HFFc6 (cell line): ENCODE data around the gene RNF148. TPM values are rescaled to one million over a fixed set of nuclear protein-coding genes. Genes with fewer than 3 reads are reported as not detected.

ENCODE experiments used
- DNase-seq: peaks from one replicate; pipeline ENCODE4 v3.0.0-alpha.2; 2018
- H3K27ac Mint-ChIP-seq: 2 replicates; pipeline ENCODE4 v1.8.0; 2020; ENCODE audit warnings: mild to moderate bottlenecking, mixed read lengths
- H3K27me3 Mint-ChIP-seq: 2 replicates; pipeline ENCODE4 v1.8.0; 2021; ENCODE audit warnings: mild to moderate bottlenecking, moderate library complexity, mixed read lengths; ENCODE audit not compliant: insufficient read depth
- H3K36me3 Mint-ChIP-seq: 2 replicates; pipeline ENCODE4 v1.8.0; 2021; ENCODE audit warnings: low read depth, mixed read lengths
- H3K4me1 Mint-ChIP-seq: 2 replicates; pipeline ENCODE4 v1.8.0; 2020; ENCODE audit warnings: low read depth, mixed read lengths
- H3K4me3 Mint-ChIP-seq: 2 replicates; pipeline ENCODE4 v1.8.0; 2020; ENCODE audit warnings: mild to moderate bottlenecking, moderate library complexity, mixed read lengths
- H3K9me3 Mint-ChIP-seq: 2 replicates; pipeline ENCODE4 v1.8.0; 2020; ENCODE audit warnings: mild to moderate bottlenecking, mixed read lengths
- CTCF ChIP-seq: fragments of 200-600 bp; sonication (generic); IDR thresholded peaks from 2 replicates; pipeline ENCODE4 v1.5.0; 2021; ENCODE audit warnings: antibody characterized with exemption, mild to moderate bottlenecking
- total RNA-seq, 6 experiments: library from RNA; stranded (reverse); fragmentation: NEBNext Ultra II Directional; extraction: Animal tissue kit (Norgen Biotek cat#: 25700); gene quantifications; 2 replicates in 1 of 6; 3 replicates in 5 of 6; pipeline ENCODE4 v1.2.3, GENCODE V29; 2021

The RNF148 gene
- total RNA-seq, 6 experiments from 2014 or later = not detected

GRCh38 chr7:122738947-122739346 is 36.2 kb upstream of the RNF148 start:
- no peaks in the 10 kb centered on the region; the same call in 1 of the 2 replicates for H3K36me3 Mint-ChIP-seq
- H3K4me3 Mint-ChIP-seq = no peak overlapping the region
- no peak for DNase-seq
- H3K27me3 Mint-ChIP-seq = no peaks in the 10 kb centered on the region
- no peak for TF ChIP-seq CTCF
- no peaks in the 10 kb centered on the region for H3K4me1 Mint-ChIP-seq
- H3K9me3 Mint-ChIP-seq = peaks cover 32% of the 10 kb centered on the region
- no peak overlapping the region for H3K27ac Mint-ChIP-seq

- Mint-ChIP-seq H3K4me1 (no peaks in the 10 kb centered on the region), H3K36me3 (no peaks in the 10 kb centered on the region; the same call in 1 of the 2 replicates), H3K27me3 (no peaks in the 10 kb centered on the region), H3K4me3 (no peak overlapping the region), H3K9me3 (peaks cover 31% of the 10 kb centered on the region), H3K27ac (no peak overlapping the region)
- no peak for TF ChIP-seq CTCF
- DNase-seq = no peak
Measured at GRCh38 chr7:122736183-122736582, 33.5 kb upstream of the RNF148 start.

GRCh38 chr7:122727759-122728158 is 25.0 kb upstream of the RNF148 start:
- H3K9me3 Mint-ChIP-seq = peaks cover 11% of the 10 kb centered on the region
- no peaks in the 10 kb centered on the region for H3K4me1 Mint-ChIP-seq
- no peaks in the 10 kb centered on the region for H3K27me3 Mint-ChIP-seq
- no peak overlapping the region for H3K27ac Mint-ChIP-seq
- no peak for TF ChIP-seq CTCF
- H3K36me3 Mint-ChIP-seq = no peaks in the 10 kb centered on the region
- DNase-seq = no peak
- no peak overlapping the region for H3K4me3 Mint-ChIP-seq

- Mint-ChIP-seq H3K27me3 (no peaks in the 10 kb centered on the region), H3K9me3 (peaks cover 11% of the 10 kb centered on the region), H3K4me1 (no peaks in the 10 kb centered on the region), H3K27ac (no peak overlapping the region), H3K36me3 (no peaks in the 10 kb centered on the region), H3K4me3 (no peak overlapping the region)
- no peak for DNase-seq
- no peak for TF ChIP-seq CTCF
Measured at GRCh38 chr7:122727354-122727753, 24.6 kb upstream of the RNF148 start.

- no peak overlapping the region for H3K4me3 Mint-ChIP-seq
- no peaks in the 10 kb centered on the region for H3K36me3 Mint-ChIP-seq
- H3K9me3 Mint-ChIP-seq = peaks cover 11% of the 10 kb centered on the region
- H3K4me1 Mint-ChIP-seq = no peaks in the 10 kb centered on the region
- TF ChIP-seq CTCF = no peak
- H3K27me3 Mint-ChIP-seq = no peaks in the 10 kb centered on the region
- H3K27ac Mint-ChIP-seq = no peak overlapping the region
- no peak for DNase-seq
Measured at GRCh38 chr7:122726881-122727280, 24.2 kb upstream of the RNF148 start.

- Mint-ChIP-seq H3K4me1 (no peaks in the 10 kb centered on the region), H3K36me3 (no peaks in the 10 kb centered on the region), H3K4me3 (no peak overlapping the region), H3K9me3 (peaks cover 12% of the 10 kb centered on the region), H3K27ac (no peak overlapping the region), H3K27me3 (no peaks in the 10 kb centered on the region)
- DNase-seq = no peak
- TF ChIP-seq CTCF = no peak
Measured at GRCh38 chr7:122724366-122724765, 21.6 kb upstream of the RNF148 start.
